ENCODE results near the gene ST3GAL5.

DNA sequence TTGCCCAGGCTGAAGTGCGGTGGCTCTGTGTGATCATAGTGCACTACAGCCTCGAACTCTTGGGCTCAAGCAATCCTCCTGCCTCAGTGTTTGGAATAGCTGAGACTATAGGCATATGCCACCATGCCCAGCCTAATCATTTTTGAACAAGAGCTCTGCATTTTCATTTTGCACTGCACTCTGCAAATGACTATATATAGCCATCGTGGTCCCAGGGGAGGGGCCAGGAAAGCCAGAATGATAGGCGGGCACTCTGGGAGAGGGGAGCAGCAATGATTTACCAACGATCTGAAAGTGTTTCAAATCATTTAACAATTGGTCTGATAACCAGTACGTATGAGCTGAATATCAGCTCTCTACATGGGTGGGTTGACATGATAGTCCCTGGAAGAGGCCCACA, 22.3 kb upstream of the ST3GAL5 start:
- TF ChIP-seq POLR2A (IDR thresholded peaks at IDR 0.05): no peak
- TF ChIP-seq, protein P1, sequence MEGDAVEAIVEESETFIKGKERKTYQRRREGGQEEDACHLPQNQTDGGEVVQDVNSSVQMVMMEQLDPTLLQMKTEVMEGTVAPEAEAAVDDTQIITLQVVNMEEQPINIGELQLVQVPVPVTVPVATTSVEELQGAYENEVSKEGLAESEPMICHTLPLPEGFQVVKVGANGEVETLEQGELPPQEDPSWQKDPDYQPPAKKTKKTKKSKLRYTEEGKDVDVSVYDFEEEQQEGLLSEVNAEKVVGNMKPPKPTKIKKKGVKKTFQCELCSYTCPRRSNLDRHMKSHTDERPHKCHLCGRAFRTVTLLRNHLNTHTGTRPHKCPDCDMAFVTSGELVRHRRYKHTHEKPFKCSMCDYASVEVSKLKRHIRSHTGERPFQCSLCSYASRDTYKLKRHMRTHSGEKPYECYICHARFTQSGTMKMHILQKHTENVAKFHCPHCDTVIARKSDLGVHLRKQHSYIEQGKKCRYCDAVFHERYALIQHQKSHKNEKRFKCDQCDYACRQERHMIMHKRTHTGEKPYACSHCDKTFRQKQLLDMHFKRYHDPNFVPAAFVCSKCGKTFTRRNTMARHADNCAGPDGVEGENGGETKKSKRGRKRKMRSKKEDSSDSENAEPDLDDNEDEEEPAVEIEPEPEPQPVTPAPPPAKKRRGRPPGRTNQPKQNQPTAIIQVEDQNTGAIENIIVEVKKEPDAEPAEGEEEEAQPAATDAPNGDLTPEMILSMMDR (IDR thresholded peaks at IDR 0.05 in 8 of 11, conservative IDR thresholded peaks at IDR 0.05 in 3 of 11): no peak
